HepG2 (cell line): ENCODE data around the gene TFPI. TPM values are rescaled to one million over a fixed set of nuclear protein-coding genes. Genes with fewer than 3 reads are reported as not detected.
"Not testable (repeated sequence)": the region's sequence is repeated elsewhere in the genome, so short reads cannot be mapped to it uniquely, and the experiment has no call there.

Experiments used
- ATM ChIP-seq: fragments of 450-650 bp; IDR thresholded peaks from 2 replicates; pipeline ENCODE4 v1.7.1; 2017; ENCODE audit warnings: mild to moderate bottlenecking, borderline replicate concordance
- CREM ChIP-seq, 2 experiments: sonication (generic) in 1 of 2; formaldehyde crosslinking in 1 of 2; IDR thresholded peaks; 2 replicates each; pipeline versions ENCODE4 v1.4.0 to v1.6.1; 2016 to 2020; ENCODE audit warnings: antibody characterized with exemption in 1 of 2, mild to moderate bottlenecking in 1 of 2, missing genetic modification reagents in 1 of 2
- EP300 ChIP-seq, 3 experiments: sonication (generic) in 1 of 3; formaldehyde crosslinking in 1 of 3; IDR thresholded peaks; 2 replicates each; pipeline versions ENCODE4 v1.5.1 to v1.6.1; 2011 to 2020; ENCODE audit warnings: low read depth in 2 of 3, low read length in 2 of 3, borderline replicate concordance in 1 of 3, improper control_type of control experiment in 1 of 3, mild to moderate bottlenecking in 1 of 3, missing genetic modification reagents in 1 of 3, moderate library complexity in 1 of 3
- FOXJ3 ChIP-seq: sonication (generic); formaldehyde crosslinking; IDR thresholded peaks from 2 replicates; pipeline ENCODE4 v1.4.0; 2020; ENCODE audit warnings: missing genetic modification reagents, mild to moderate bottlenecking, borderline replicate concordance
- FOXK1 ChIP-seq: sonication (generic); formaldehyde crosslinking; IDR thresholded peaks from 2 replicates; pipeline ENCODE4 v1.4.0; 2020; ENCODE audit warnings: low read depth, missing genetic modification reagents, borderline replicate concordance
- GATA4 ChIP-seq: sonication (generic); IDR thresholded peaks from 2 replicates; pipeline ENCODE4 v1.6.1; 2016; ENCODE audit warnings: antibody characterized with exemption, low read depth, borderline replicate concordance
- GATAD2A ChIP-seq: IDR thresholded peaks from 2 replicates; pipeline ENCODE4 v1.6.1; 2016
- HDAC1 ChIP-seq: sonication (generic); formaldehyde crosslinking; IDR thresholded peaks from 2 replicates; pipeline ENCODE4 v1.5.1; 2020; ENCODE audit warnings: mild to moderate bottlenecking, missing genetic modification reagents
- HDAC2 ChIP-seq: sonication (generic); formaldehyde crosslinking; IDR thresholded peaks from 2 replicates; pipeline ENCODE4 v1.4.0; 2020; ENCODE audit warnings: missing genetic modification reagents
- HMG20A ChIP-seq: IDR thresholded peaks from 2 replicates; pipeline ENCODE4 v1.6.1; 2016; ENCODE audit warnings: borderline replicate concordance
- IRF2 ChIP-seq: IDR thresholded peaks from 2 replicates; pipeline ENCODE4 v1.6.1; 2018; ENCODE audit warnings: missing genetic modification reagents, missing compliant biosample characterization
- MEF2D ChIP-seq: sonication (generic); formaldehyde crosslinking; IDR thresholded peaks from 2 replicates; pipeline ENCODE4 v1.5.1; 2020; ENCODE audit warnings: mild to moderate bottlenecking, missing genetic modification reagents
- NR2F6 ChIP-seq, 2 experiments: IDR thresholded peaks; 2 replicates each; pipeline ENCODE4 v1.6.1; 2016; ENCODE audit warnings: antibody characterized with exemption in 1 of 2, mild to moderate bottlenecking in 1 of 2
- PPARG ChIP-seq: conservative IDR thresholded peaks from 2 replicates; pipeline ENCODE4 v1.6.1; 2016; ENCODE audit warnings: missing biosample characterization, missing genetic modification reagents
- SAP130 ChIP-seq: IDR thresholded peaks from 2 replicates; pipeline ENCODE4 v1.6.1; 2016; ENCODE audit warnings: low read depth
- SOX13 ChIP-seq, 3 experiments: fragments of 450-650 bp in 1 of 3; sonication (generic) in 1 of 3; formaldehyde crosslinking in 1 of 3; IDR thresholded peaks in 2 of 3; conservative IDR thresholded peaks in 1 of 3; 2 replicates each; pipeline versions ENCODE4 v1.5.0 to v1.6.1; 2016 to 2020; ENCODE audit warnings: antibody characterized with exemption in 1 of 3, mild to moderate bottlenecking in 1 of 3, missing compliant biosample characterization in 1 of 3, missing genetic modification reagents in 1 of 3, moderate library complexity in 1 of 3
- TBX2 ChIP-seq: sonication (generic); formaldehyde crosslinking; IDR thresholded peaks from 2 replicates; pipeline ENCODE4 v1.5.0; 2020; ENCODE audit warnings: missing genetic modification reagents, mild to moderate bottlenecking, borderline replicate concordance
- ZBTB20 ChIP-seq: sonication (generic); formaldehyde crosslinking; IDR thresholded peaks from 2 replicates; pipeline ENCODE4 v1.8.1; 2023; ENCODE audit warnings: missing genetic modification reagents, low read depth, mild to moderate bottlenecking, borderline replicate concordance
- ZFP36L1 ChIP-seq: sonication (generic); formaldehyde crosslinking; IDR thresholded peaks from 2 replicates; pipeline ENCODE4 v1.8.0; 2022; ENCODE audit warnings: mild to moderate bottlenecking, missing genetic modification reagents, moderate library complexity
- ZNF644 ChIP-seq: IDR thresholded peaks from 2 replicates; pipeline ENCODE4 v1.6.1; 2016; ENCODE audit warnings: low read depth
- ZNF652 ChIP-seq: IDR thresholded peaks from 2 replicates; pipeline ENCODE4 v1.6.1; 2016; ENCODE audit warnings: low read depth, borderline replicate concordance
- polyA plus RNA-seq, 8 experiments: library from polyadenylated mRNA; depleted of rRNA in 3 of 8; stranded (reverse) in 7 of 8; unstranded in 1 of 8; fragments of >200 nt; fragmentation: Illumina TruSeq in 4 of 8; extraction: Trizol in 4 of 8; gene quantifications; 2 replicates each; pipeline versions ENCODE4 v1.2.1 to v1.2.3, GENCODE V29; 2011 to 2016; ENCODE audit warnings: low read depth in 4 of 8, missing spikeins in 1 of 8, mixed read lengths in 1 of 8; ENCODE audit not compliant: insufficient read depth in 1 of 8
- total RNA-seq, 5 experiments: library from RNA; depleted of rRNA; stranded (reverse); fragments of >200 nt; fragmentation: Illumina TruSeq; extraction: Trizol; gene quantifications; 2 replicates each; pipeline ENCODE4 v1.2.3, GENCODE V29; 2016; ENCODE audit warnings: low read depth in 1 of 5
- TF ChIP-seq, protein P1 (sequence below): sonication (generic); formaldehyde crosslinking; IDR thresholded peaks from 2 replicates; pipeline ENCODE4 v1.4.0; 2020; ENCODE audit warnings: missing genetic modification reagents, mild to moderate bottlenecking, borderline replicate concordance
- TF ChIP-seq, protein P2 (sequence below): IDR thresholded peaks from 2 replicates; pipeline ENCODE4 v1.6.1; 2016; ENCODE audit warnings: low read depth, borderline replicate concordance

Gene TFPI
- total and polyA plus RNA-seq, 2 of the 13 experiments (the other 11 are each of a cell fraction or from before 2014, with no cell fraction given), result 301 to 436 TPM

DNA sequence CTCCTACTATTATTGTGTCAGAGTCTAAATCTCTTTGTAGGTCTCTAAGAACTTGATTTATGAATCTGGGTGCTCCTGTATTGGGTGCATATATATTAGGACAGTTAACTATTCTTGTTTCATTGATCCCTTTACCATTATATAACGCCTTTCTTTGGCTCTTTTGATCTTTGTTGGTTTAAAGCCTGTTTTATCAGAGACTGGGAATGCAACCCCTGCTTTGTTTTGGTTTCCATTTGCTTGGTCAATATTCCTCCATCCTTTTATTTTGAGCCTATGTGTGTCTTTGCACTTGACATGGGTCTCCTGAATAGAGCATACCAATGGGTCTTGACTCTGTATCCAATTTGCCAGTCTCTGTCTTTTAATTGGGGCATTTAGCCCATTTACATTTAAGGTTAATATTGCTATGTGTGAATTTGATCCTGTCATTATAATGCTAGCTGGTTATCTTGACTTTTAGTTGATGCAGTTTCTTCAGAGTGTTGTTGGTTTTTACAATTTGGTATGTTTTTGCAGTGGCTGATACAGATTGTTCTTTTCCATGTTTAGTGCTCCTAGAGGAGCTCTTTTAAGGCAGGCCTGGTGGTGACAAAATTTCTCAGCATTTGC is 36.4 kb downstream of the TFPI start (continued):
- TF ChIP-seq, protein P1, sequence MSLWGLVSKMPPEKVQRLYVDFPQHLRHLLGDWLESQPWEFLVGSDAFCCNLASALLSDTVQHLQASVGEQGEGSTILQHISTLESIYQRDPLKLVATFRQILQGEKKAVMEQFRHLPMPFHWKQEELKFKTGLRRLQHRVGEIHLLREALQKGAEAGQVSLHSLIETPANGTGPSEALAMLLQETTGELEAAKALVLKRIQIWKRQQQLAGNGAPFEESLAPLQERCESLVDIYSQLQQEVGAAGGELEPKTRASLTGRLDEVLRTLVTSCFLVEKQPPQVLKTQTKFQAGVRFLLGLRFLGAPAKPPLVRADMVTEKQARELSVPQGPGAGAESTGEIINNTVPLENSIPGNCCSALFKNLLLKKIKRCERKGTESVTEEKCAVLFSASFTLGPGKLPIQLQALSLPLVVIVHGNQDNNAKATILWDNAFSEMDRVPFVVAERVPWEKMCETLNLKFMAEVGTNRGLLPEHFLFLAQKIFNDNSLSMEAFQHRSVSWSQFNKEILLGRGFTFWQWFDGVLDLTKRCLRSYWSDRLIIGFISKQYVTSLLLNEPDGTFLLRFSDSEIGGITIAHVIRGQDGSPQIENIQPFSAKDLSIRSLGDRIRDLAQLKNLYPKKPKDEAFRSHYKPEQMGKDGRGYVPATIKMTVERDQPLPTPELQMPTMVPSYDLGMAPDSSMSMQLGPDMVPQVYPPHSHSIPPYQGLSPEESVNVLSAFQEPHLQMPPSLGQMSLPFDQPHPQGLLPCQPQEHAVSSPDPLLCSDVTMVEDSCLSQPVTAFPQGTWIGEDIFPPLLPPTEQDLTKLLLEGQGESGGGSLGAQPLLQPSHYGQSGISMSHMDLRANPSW (CRISPR knock-in tag), result peak; percentile 35; the same call in 1 of the 2 replicates
- peak; percentile 54; the same call in 1 of the 2 replicates for TF ChIP-seq NR2F6 (IDR thresholded peaks at IDR 0.05)
- TF ChIP-seq NR2F6 (CRISPR knock-in tag; IDR thresholded peaks at IDR 0.05); EP300 (CRISPR knock-in tag; IDR thresholded peaks at IDR 0.05; ENCODE audit: borderline replicate concordance); CREM (CRISPR knock-in tag; IDR thresholded peaks at IDR 0.05): not testable (repeated sequence)
- peak; percentile 46; the same call in 1 of the 2 replicates for TF ChIP-seq HMG20A
- TF ChIP-seq SOX13 (IDR thresholded peaks at IDR 0.05), result peak; percentile 57; the same call in 1 of the 2 replicates
- TF ChIP-seq SOX13 (CRISPR knock-in tag; conservative IDR thresholded peaks at IDR 0.05 in 1 of 2, IDR thresholded peaks at IDR 0.05 in 1 of 2), result peak in 1 of 2 experiments; percentile 92; a peak in 2 of 4 replicates
- peak; percentile 89 for TF ChIP-seq FOXK1 (CRISPR knock-in tag)
- peak; percentile 34; the same call in 1 of the 2 replicates for TF ChIP-seq TBX2 (CRISPR knock-in tag)
- TF ChIP-seq GATAD2A (CRISPR knock-in tag), result peak; percentile 86
- peak; percentile 49; the same call in 1 of the 2 replicates for TF ChIP-seq ZBTB20 (CRISPR knock-in tag)
- peak; percentile 10; the same call in 1 of the 2 replicates for TF ChIP-seq PPARG (CRISPR knock-in tag)
- 0 out of 2 replicates have a peak, but pooled peaks have one; percentile 31 for TF ChIP-seq ATM
- TF ChIP-seq ZFP36L1 (CRISPR knock-in tag), result 0 out of 2 replicates have a peak, but pooled peaks have one; percentile 23
- TF ChIP-seq, protein P2, sequence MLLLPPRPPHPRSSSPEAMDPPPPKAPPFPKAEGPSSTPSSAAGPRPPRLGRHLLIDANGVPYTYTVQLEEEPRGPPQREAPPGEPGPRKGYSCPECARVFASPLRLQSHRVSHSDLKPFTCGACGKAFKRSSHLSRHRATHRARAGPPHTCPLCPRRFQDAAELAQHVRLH, result 0 out of 2 replicates have a peak, but pooled peaks have one; percentile 25
- TF ChIP-seq SAP130, result peak; percentile 55; the same call in 1 of the 2 replicates
- TF ChIP-seq HDAC2 (CRISPR knock-in tag), result peak; percentile 31; the same call in 1 of the 2 replicates
- peak; percentile 69 for TF ChIP-seq ZNF644
- peak; percentile 51; the same call in 1 of the 2 replicates for TF ChIP-seq ZNF652 (CRISPR knock-in tag)
- peak; percentile 31 for TF ChIP-seq MEF2D
- TF ChIP-seq FOXJ3 (CRISPR knock-in tag), result peak; percentile 57; the same call in 1 of the 2 replicates
- TF ChIP-seq EP300 (IDR thresholded peaks at IDR 0.05; ENCODE audit: low read depth in 2 of 2, low read length in 2 of 2), result peak in 1 of 2 experiments; percentile 76; a peak in 2 of 4 replicates
- 0 out of 2 replicates have a peak, but pooled peaks have one; percentile 44 for TF ChIP-seq IRF2
- peak; percentile 81 for TF ChIP-seq CREM (IDR thresholded peaks at IDR 0.05)
- peak; percentile 63; the same call in 1 of the 2 replicates for TF ChIP-seq GATA4
- TF ChIP-seq HDAC1 (CRISPR knock-in tag), result peak; percentile 29
